Activated CD8-positive, alpha-beta memory T cell treated with anti-CD3 and anti-CD28 coated beads, Interleukin-2, amount 10 ng/mL, durations not matched to agents 7 days and 5 days (primary cell): ENCODE data around the gene FOXD4L1. TPM values are rescaled to one million over a fixed set of nuclear protein-coding genes. Genes with fewer than 3 reads are reported as not detected.
"Not testable (repeated sequence)": the region's sequence is repeated elsewhere in the genome, so short reads cannot be mapped to it uniquely, and the experiment has no call there.

Experiments
- ATAC-seq: fragments of 150-1000 bp; cut with Tn5 transposase; one replicate; pipeline ENCODE4 v1.10.0; 2021; ENCODE audit warnings: moderate library complexity
- CTCF ChIA-PET: fragments of 350-600 bp; sonication (Branson Sonifier 250); formaldehyde crosslinking; loops from one replicate; lab custom pipeline; 2021; ENCODE audit warnings: antibody characterized with exemption; lab: Charles Lee
- DNase-seq: peaks from one replicate; pipeline ENCODE4 v3.0.0-alpha.2; 2020
- H3K27ac Mint-ChIP-seq: one replicate; pipeline ENCODE4 v1.8.0; 2021; ENCODE audit warnings: mild to moderate bottlenecking, mixed read lengths
- H3K27me3 Mint-ChIP-seq: one replicate; pipeline ENCODE4 v1.8.0; 2021; ENCODE audit warnings: mixed read lengths
- H3K36me3 Mint-ChIP-seq: one replicate; pipeline ENCODE4 v1.8.0; 2021; ENCODE audit warnings: mild to moderate bottlenecking, mixed read lengths
- H3K4me1 Mint-ChIP-seq: one replicate; pipeline ENCODE4 v1.8.0; 2021; ENCODE audit warnings: mixed read lengths
- H3K4me3 Mint-ChIP-seq: one replicate; pipeline ENCODE4 v1.8.0; 2021; ENCODE audit warnings: mild to moderate bottlenecking, moderate library complexity, mixed read lengths
- H3K9me3 Mint-ChIP-seq: one replicate; pipeline ENCODE4 v1.8.0; 2022; ENCODE audit warnings: low read depth, mixed read lengths
- total RNA-seq, 2 experiments: library from RNA; stranded (reverse); gene quantifications; one replicate each; pipeline ENCODE4 v1.2.3, GENCODE V29; 2021

Gene FOXD4L1
- under 1 TPM; 0.23 to 0.47 TPM for total RNA-seq

GRCh38 chr2:113498365-113498764 is at the start of gene FOXD4L1:
TSS of gene FOXD4L1 (plus strand) at chr2:113498665. CDS start at chr2:113499257, 592 bp downstream.
- H3K36me3 Mint-ChIP-seq, CTCF ChIA-PET, DNase-seq, H3K27ac Mint-ChIP-seq, H3K9me3 Mint-ChIP-seq, ATAC-seq: not testable (repeated sequence)
- Mint-ChIP-seq H3K4me1 (peaks cover 14% of the 10 kb centered on the region), H3K27me3 (peaks cover 29% of the 10 kb centered on the region), H3K4me3 (peak within 1 kb of the TSS; percentile 35)

- H3K27ac Mint-ChIP-seq, H3K4me1 Mint-ChIP-seq, H3K9me3 Mint-ChIP-seq, H3K27me3 Mint-ChIP-seq, ATAC-seq, DNase-seq, H3K4me3 Mint-ChIP-seq, H3K36me3 Mint-ChIP-seq, CTCF ChIA-PET: not testable (repeated sequence)
Observed at GRCh38 chr2:113465770-113466169, 32.7 kb upstream of the FOXD4L1 start.

DNA sequence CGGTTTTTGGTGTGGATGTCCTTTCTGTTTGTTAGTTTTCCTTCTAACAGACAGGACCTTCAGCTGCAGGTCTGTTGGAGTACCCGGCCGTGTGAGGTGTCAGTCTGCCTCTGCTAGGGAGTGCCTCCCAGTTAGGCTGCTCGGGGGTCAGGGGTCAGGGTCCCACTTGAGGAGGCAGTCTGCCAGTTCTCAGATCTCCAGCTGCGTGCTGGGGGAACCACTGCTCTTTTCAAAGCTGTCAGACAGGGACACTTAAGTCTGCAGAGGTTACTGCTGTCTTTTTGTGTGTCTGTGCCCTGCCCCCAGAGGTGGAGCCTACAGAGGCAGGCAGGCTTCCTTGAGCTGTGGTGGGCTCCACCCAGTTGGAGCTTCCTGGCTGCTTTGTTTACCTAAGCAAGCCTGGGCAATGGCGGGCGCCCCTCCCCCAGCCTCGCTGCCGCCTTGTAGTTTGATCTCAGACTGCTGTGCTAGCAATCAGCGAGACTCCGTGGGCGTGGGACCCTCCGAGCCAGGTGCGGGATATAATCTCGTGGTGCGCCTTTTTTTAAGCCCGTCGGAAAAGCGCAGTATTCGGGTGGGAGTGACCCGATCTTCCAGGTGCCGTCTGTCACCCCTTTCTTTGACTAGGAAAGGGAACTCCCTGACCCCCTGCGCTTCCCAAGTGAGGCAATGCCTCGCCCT is 21.6 kb upstream of the FOXD4L1 start:
- H3K4me1 Mint-ChIP-seq, H3K9me3 Mint-ChIP-seq, DNase-seq, H3K27ac Mint-ChIP-seq, CTCF ChIA-PET, H3K4me3 Mint-ChIP-seq, ATAC-seq, H3K27me3 Mint-ChIP-seq: not testable (repeated sequence)
- peaks cover 15% of the 10 kb centered on the region for H3K36me3 Mint-ChIP-seq

DNA sequence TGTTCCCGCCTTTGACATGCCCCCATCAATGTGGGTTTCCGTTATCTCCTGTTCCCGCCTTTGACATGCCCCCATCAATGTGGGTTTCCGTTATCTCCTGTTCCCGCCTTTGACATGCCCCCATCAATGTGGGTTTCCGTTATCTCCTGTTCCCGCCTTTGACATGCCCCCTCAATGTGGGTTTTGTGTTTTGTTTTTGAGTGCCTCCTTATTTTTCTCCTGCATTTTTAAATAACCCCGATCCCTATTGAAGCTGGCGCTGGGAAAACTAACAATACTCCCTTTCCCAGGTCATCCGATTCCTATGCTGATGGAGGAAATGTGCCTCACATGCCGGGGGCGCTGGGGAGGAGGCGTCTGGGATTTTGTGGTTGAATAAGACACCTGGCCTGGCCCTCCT is 1.9 kb upstream of the FOXD4L1 start:
- H3K4me1 Mint-ChIP-seq, H3K4me3 Mint-ChIP-seq, H3K27ac Mint-ChIP-seq, H3K36me3 Mint-ChIP-seq, ATAC-seq, H3K9me3 Mint-ChIP-seq, DNase-seq, CTCF ChIA-PET: not testable (repeated sequence)
- H3K27me3 Mint-ChIP-seq: peaks cover 17% of the 10 kb centered on the region

DNA sequence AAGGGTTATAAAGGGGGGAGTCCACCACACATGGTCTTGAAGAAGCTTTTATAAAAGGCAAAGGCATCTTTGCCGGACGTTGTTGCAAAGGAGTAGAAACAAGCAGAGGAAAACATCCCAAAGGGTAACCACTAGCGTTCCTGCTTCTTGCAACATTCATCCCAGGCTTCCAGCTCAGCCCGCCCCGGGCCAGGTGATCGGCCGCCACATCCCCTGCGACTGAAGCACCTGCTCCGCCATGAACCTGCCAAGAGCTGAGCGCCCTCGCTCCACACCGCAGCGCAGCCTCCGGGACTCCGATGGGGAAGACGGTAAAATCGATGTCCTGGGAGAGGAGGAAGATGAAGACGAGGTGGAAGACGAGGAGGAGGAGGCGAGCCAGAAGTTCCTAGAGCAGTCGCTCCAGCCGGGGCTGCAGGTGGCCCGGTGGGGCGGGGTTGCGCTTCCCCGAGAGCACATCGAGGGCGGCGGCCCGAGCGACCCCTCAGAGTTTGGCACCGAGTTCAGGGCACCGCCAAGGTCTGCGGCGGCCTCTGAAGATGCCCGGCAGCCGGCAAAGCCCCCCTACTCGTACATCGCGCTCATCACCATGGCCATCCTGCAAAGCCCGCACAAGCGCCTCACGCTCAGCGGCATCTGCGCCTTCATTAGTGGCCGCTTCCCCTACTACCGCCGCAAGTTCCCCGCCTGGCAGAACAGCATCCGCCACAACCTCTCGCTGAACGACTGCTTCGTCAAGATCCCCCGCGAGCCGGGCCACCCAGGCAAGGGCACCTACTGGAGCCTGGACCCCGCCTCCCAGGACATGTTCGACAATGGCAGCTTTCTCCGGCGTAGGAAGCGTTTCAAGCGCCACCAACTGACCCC is 787 bp downstream of the FOXD4L1 start:
- CTCF ChIA-PET, ATAC-seq, H3K9me3 Mint-ChIP-seq, H3K36me3 Mint-ChIP-seq, H3K27ac Mint-ChIP-seq: not testable (repeated sequence)
- H3K4me3 Mint-ChIP-seq: peak overlapping the region; percentile 35
- peaks cover 32% of the 10 kb centered on the region for H3K27me3 Mint-ChIP-seq
- DNase-seq: peak; percentile 54
- peaks cover 17% of the 10 kb centered on the region for H3K4me1 Mint-ChIP-seq

- H3K9me3 Mint-ChIP-seq, ATAC-seq, CTCF ChIA-PET, H3K36me3 Mint-ChIP-seq, H3K27ac Mint-ChIP-seq, DNase-seq: not testable (repeated sequence)
- H3K4me1 Mint-ChIP-seq: peaks cover 18% of the 10 kb centered on the region
- peak overlapping the region; percentile 56 for H3K4me3 Mint-ChIP-seq
- H3K27me3 Mint-ChIP-seq: peaks cover 36% of the 10 kb centered on the region
Observed at GRCh38 chr2:113499886-113500722, 1.6 kb downstream of the FOXD4L1 start.

DNA sequence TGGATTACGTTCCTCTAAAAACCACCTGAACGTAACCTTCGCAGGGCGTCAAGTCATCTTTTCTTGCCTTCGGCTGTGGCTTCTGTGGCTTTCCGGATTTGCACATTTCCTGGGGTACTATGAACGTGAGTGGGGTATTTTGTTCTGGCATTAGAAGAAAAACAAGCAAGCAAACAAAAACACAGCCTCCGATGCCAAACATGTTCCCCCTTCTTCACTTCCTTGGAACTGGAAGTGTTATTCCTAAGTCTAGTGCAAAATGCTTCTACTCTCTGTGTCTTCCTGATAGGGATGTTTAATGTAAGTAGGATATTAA is 2.2 kb downstream of the FOXD4L1 start:
- H3K9me3 Mint-ChIP-seq, CTCF ChIA-PET, H3K36me3 Mint-ChIP-seq, ATAC-seq, H3K27ac Mint-ChIP-seq: not testable (repeated sequence)
- Mint-ChIP-seq H3K4me1 (peaks cover 18% of the 10 kb centered on the region), H3K27me3 (peaks cover 37% of the 10 kb centered on the region), H3K4me3 (peak overlapping the region; percentile 56)
- peak; percentile 72 for DNase-seq

- peak overlapping the region; percentile 15 for H3K27ac Mint-ChIP-seq
- H3K9me3 Mint-ChIP-seq, DNase-seq, H3K36me3 Mint-ChIP-seq, CTCF ChIA-PET: not testable (repeated sequence)
- peaks cover 18% of the 10 kb centered on the region for H3K4me1 Mint-ChIP-seq
- peak; percentile 22 for ATAC-seq
- peaks cover 41% of the 10 kb centered on the region for H3K27me3 Mint-ChIP-seq
- peak overlapping the region; percentile 70 for H3K4me3 Mint-ChIP-seq
Observed at GRCh38 chr2:113502216-113503093, 4.0 kb downstream of the FOXD4L1 start.

GRCh38 chr2:113503094-113504042 is 4.9 kb downstream of the FOXD4L1 start:
- Mint-ChIP-seq H3K4me1 (peaks cover 18% of the 10 kb centered on the region), H3K4me3 (peak overlapping the region; percentile 70), H3K27ac (peak overlapping the region; percentile 49), H3K27me3 (peaks cover 44% of the 10 kb centered on the region)
- H3K36me3 Mint-ChIP-seq, H3K9me3 Mint-ChIP-seq, CTCF ChIA-PET: not testable (repeated sequence)
- DNase-seq (peak; percentile 54), ATAC-seq (peak; percentile 70)

GRCh38 chr2:113504081-113504480 is 5.6 kb downstream of the FOXD4L1 start:
- Mint-ChIP-seq H3K4me1 (peaks cover 18% of the 10 kb centered on the region), H3K27me3 (peaks cover 43% of the 10 kb centered on the region)
- H3K9me3 Mint-ChIP-seq, H3K36me3 Mint-ChIP-seq, CTCF ChIA-PET, H3K27ac Mint-ChIP-seq, H3K4me3 Mint-ChIP-seq, DNase-seq, ATAC-seq: not testable (repeated sequence)

DNA sequence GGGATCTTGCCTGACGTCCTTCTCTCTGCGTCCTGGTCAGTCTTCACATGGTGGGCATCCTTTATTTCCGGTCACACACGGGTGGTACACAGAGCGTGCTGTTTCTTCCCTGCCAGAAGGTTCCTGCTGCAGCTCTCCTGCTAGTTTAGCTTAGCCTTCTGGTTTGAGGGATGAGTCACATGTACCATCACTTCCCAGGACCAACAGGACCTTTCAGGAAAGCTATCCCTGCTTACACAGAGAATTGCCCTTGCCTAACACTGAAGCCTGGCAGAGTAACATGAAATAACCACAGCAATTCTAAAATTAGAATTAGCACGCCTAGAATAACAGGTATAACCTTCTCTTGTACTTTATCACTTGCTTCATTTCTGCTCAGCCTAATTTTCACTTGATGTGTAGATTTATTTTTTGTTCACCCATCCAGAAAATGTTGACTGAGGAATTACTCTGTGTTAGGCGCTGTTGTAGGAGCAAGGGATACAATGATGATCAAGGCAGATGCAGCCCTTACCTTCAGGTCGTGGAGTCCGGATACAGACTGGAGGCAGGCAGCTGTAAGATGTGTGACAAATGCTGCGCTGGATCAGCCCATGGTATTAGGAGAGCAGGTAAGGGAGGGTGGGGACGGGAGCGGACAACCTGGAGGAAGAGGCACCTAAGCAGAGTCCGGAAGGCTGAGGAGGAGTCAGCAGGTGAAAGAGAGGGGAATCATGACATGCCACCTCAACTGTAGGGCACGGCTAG is 9.1 kb downstream of the FOXD4L1 start:
- H3K36me3 Mint-ChIP-seq, H3K27ac Mint-ChIP-seq, ATAC-seq, CTCF ChIA-PET, H3K9me3 Mint-ChIP-seq, DNase-seq, H3K4me3 Mint-ChIP-seq, H3K4me1 Mint-ChIP-seq: not testable (repeated sequence)
- peaks cover 31% of the 10 kb centered on the region for H3K27me3 Mint-ChIP-seq
